Activated CD4-positive, alpha-beta T cell treated with anti-CD3 and anti-CD28 coated beads, Interleukin-2, amount 10 ng/mL, durations not matched to agents 24 days and 14 days (primary cell): Measurements from ENCODE around the gene PLD5. TPM values are rescaled to one million over a fixed set of nuclear protein-coding genes. Genes with fewer than 3 reads are reported as not detected.
"Not testable (repeated sequence)": the region's sequence is repeated elsewhere in the genome, so short reads cannot be mapped to it uniquely, and the experiment has no call there.

ENCODE experiments used
- DNase-seq: peaks from one replicate; pipeline ENCODE4 v3.0.0; 2022
- H3K27ac Mint-ChIP-seq: one replicate; pipeline ENCODE4 v1.8.0; 2022; ENCODE audit warnings: mild to moderate bottlenecking, mixed read lengths
- H3K27me3 Mint-ChIP-seq: one replicate; pipeline ENCODE4 v1.8.0; 2022; ENCODE audit warnings: mixed read lengths
- H3K36me3 Mint-ChIP-seq: one replicate; pipeline ENCODE4 v1.8.0; 2022; ENCODE audit warnings: low read depth, mild to moderate bottlenecking, mixed read lengths
- H3K4me1 Mint-ChIP-seq: one replicate; pipeline ENCODE4 v1.8.0; 2021; ENCODE audit warnings: mixed read lengths
- H3K4me3 Mint-ChIP-seq: one replicate; pipeline ENCODE4 v1.8.0; 2022; ENCODE audit warnings: mild to moderate bottlenecking, moderate library complexity, mixed read lengths
- H3K9me3 Mint-ChIP-seq: one replicate; pipeline ENCODE4 v1.8.0; 2021; ENCODE audit warnings: mixed read lengths
- intact Hi-C: fragments of 100-400 bp; cut with micrococcal nuclease; formaldehyde crosslinking; loops from one replicate; pipeline ENCODE4 v1.15.1; 2023
- total RNA-seq: library from RNA; stranded (reverse); gene quantifications from 2 replicates; pipeline ENCODE4 v1.2.3, GENCODE V29; 2022

The PLD5 gene
- total RNA-seq, 1 donor from 2014 or later = not detected

- H3K9me3 Mint-ChIP-seq, H3K27me3 Mint-ChIP-seq, H3K4me1 Mint-ChIP-seq, H3K4me3 Mint-ChIP-seq, intact Hi-C loops, H3K36me3 Mint-ChIP-seq, H3K27ac Mint-ChIP-seq, DNase-seq: not testable (repeated sequence)
Measured at GRCh38 chr1:242330865-242331264, 193.6 kb downstream of the PLD5 start.

- H3K27ac Mint-ChIP-seq, H3K27me3 Mint-ChIP-seq, H3K36me3 Mint-ChIP-seq, intact Hi-C loops, DNase-seq, H3K4me3 Mint-ChIP-seq, H3K4me1 Mint-ChIP-seq, H3K9me3 Mint-ChIP-seq: not testable (repeated sequence)
Measured at GRCh38 chr1:242327381-242327780, 197.1 kb downstream of the PLD5 start.

- DNase-seq, H3K36me3 Mint-ChIP-seq, intact Hi-C loops, H3K9me3 Mint-ChIP-seq, H3K27me3 Mint-ChIP-seq, H3K27ac Mint-ChIP-seq, H3K4me3 Mint-ChIP-seq, H3K4me1 Mint-ChIP-seq: not testable (repeated sequence)
Measured at GRCh38 chr1:242321981-242322380, 202.5 kb downstream of the PLD5 start.

- Mint-ChIP-seq H3K4me3 (no peak overlapping the region), H3K27ac (no peak overlapping the region), H3K27me3 (no peaks in the 10 kb centered on the region), H3K36me3 (no peaks in the 10 kb centered on the region), H3K9me3 (no peaks in the 10 kb centered on the region), H3K4me1 (no peaks in the 10 kb centered on the region)
- DNase-seq = no peak
- intact Hi-C loops = no loop called here
Measured at GRCh38 chr1:242318140-242318539, 206.4 kb downstream of the PLD5 start.

GRCh38 chr1:242314865-242315264 is 209.6 kb downstream of the PLD5 start:
- H3K9me3 Mint-ChIP-seq, H3K27ac Mint-ChIP-seq, H3K4me3 Mint-ChIP-seq, intact Hi-C loops, H3K4me1 Mint-ChIP-seq, H3K27me3 Mint-ChIP-seq, DNase-seq, H3K36me3 Mint-ChIP-seq: not testable (repeated sequence)

GRCh38 chr1:242314085-242314649 is 210.3 kb downstream of the PLD5 start:
- H3K4me1 Mint-ChIP-seq, H3K4me3 Mint-ChIP-seq, H3K27me3 Mint-ChIP-seq, H3K36me3 Mint-ChIP-seq, H3K9me3 Mint-ChIP-seq, H3K27ac Mint-ChIP-seq, DNase-seq, intact Hi-C loops: not testable (repeated sequence)

GRCh38 chr1:242308681-242309080 is 215.8 kb downstream of the PLD5 start:
- H3K4me1 Mint-ChIP-seq, intact Hi-C loops, H3K9me3 Mint-ChIP-seq, H3K4me3 Mint-ChIP-seq, H3K27ac Mint-ChIP-seq, H3K27me3 Mint-ChIP-seq, H3K36me3 Mint-ChIP-seq, DNase-seq: not testable (repeated sequence)

- H3K9me3 Mint-ChIP-seq, H3K27me3 Mint-ChIP-seq, intact Hi-C loops, H3K36me3 Mint-ChIP-seq, H3K4me3 Mint-ChIP-seq, H3K27ac Mint-ChIP-seq, DNase-seq, H3K4me1 Mint-ChIP-seq: not testable (repeated sequence)
Measured at GRCh38 chr1:242293781-242294180, 230.7 kb downstream of the PLD5 start.

- H3K27ac Mint-ChIP-seq, DNase-seq, H3K4me1 Mint-ChIP-seq, H3K4me3 Mint-ChIP-seq, intact Hi-C loops, H3K27me3 Mint-ChIP-seq, H3K9me3 Mint-ChIP-seq, H3K36me3 Mint-ChIP-seq: not testable (repeated sequence)
Measured at GRCh38 chr1:242288067-242288466, 236.4 kb downstream of the PLD5 start.

- H3K27ac Mint-ChIP-seq, DNase-seq, H3K27me3 Mint-ChIP-seq, H3K36me3 Mint-ChIP-seq, intact Hi-C loops, H3K4me1 Mint-ChIP-seq, H3K4me3 Mint-ChIP-seq, H3K9me3 Mint-ChIP-seq: not testable (repeated sequence)
Measured at GRCh38 chr1:242282758-242283485, 241.6 kb downstream of the PLD5 start.

- H3K27me3 Mint-ChIP-seq, H3K4me3 Mint-ChIP-seq, intact Hi-C loops, H3K4me1 Mint-ChIP-seq, H3K27ac Mint-ChIP-seq, H3K36me3 Mint-ChIP-seq, DNase-seq, H3K9me3 Mint-ChIP-seq: not testable (repeated sequence)
Measured at GRCh38 chr1:242278406-242278805, 246.1 kb downstream of the PLD5 start.

GRCh38 chr1:242276769-242277168 is 247.7 kb downstream of the PLD5 start:
- H3K9me3 Mint-ChIP-seq, H3K27ac Mint-ChIP-seq, intact Hi-C loops: not testable (repeated sequence)

GRCh38 chr1:242267004-242267403 is 257.5 kb downstream of the PLD5 start:
- H3K4me1 Mint-ChIP-seq, H3K36me3 Mint-ChIP-seq, H3K27me3 Mint-ChIP-seq, H3K4me3 Mint-ChIP-seq, H3K9me3 Mint-ChIP-seq, H3K27ac Mint-ChIP-seq, DNase-seq, intact Hi-C loops: not testable (repeated sequence)

More at GRCh38 chr1:242276769-242277168, 247.7 kb downstream of the PLD5 start:
- not testable (repeated sequence) for H3K27me3 Mint-ChIP-seq, DNase-seq, H3K36me3 Mint-ChIP-seq, H3K4me3 Mint-ChIP-seq, H3K4me1 Mint-ChIP-seq

- H3K27me3 Mint-ChIP-seq, H3K27ac Mint-ChIP-seq, intact Hi-C loops, DNase-seq, H3K4me3 Mint-ChIP-seq, H3K36me3 Mint-ChIP-seq, H3K4me1 Mint-ChIP-seq, H3K9me3 Mint-ChIP-seq: not testable (repeated sequence)
Measured at GRCh38 chr1:242264419-242264818, 260.1 kb downstream of the PLD5 start.

GRCh38 chr1:242245255-242245654 is 279.2 kb downstream of the PLD5 start:
- intact Hi-C loops = no loop called here
- Mint-ChIP-seq H3K4me1 (no peaks in the 10 kb centered on the region), H3K36me3 (no peaks in the 10 kb centered on the region), H3K27me3 (no peaks in the 10 kb centered on the region), H3K27ac (no peak overlapping the region), H3K4me3 (no peak overlapping the region), H3K9me3 (no peaks in the 10 kb centered on the region)
- DNase-seq = no peak
